Measurements from ENCODE around the gene CELF3. TPM values are rescaled to one million over a fixed set of nuclear protein-coding genes. Genes with fewer than 3 reads are reported as not detected.

The CELF3 gene
- total and polyA plus RNA-seq, 2 experiments from 2014 or later: 0.31 to 0.58 TPM

- no peak overlapping the region for H3K27ac ChIP-seq (ENCODE audit: low read depth)
- no peak overlapping the region for H2AFZ ChIP-seq
- no peaks in the 10 kb centered on the region for H3K36me3 Mint-ChIP-seq (ENCODE audit: low read depth)
- H3K27ac Mint-ChIP-seq: no peak overlapping the region
- H3K4me1 ChIP-seq (ENCODE audit: insufficient read depth): peaks cover 10% of the 10 kb centered on the region
- no peaks in the 10 kb centered on the region for H3K27me3 ChIP-seq (ENCODE audit: insufficient read depth)
- H3K79me2 ChIP-seq (replicated peaks; ENCODE audit: insufficient read depth): no peaks in the 10 kb centered on the region
- H3K27me3 Mint-ChIP-seq (ENCODE audit: insufficient read depth, low read depth, poor library complexity): peaks cover 12% of the 10 kb centered on the region
- H3K36me3 ChIP-seq (ENCODE audit: insufficient read depth): no peaks in the 10 kb centered on the region
- ATAC-seq (no peak), DNase-seq (ENCODE audit: low spot score) (no peak)
- H3K4me3 Mint-ChIP-seq: no peak overlapping the region
- no peaks in the 10 kb centered on the region for H3F3A ChIP-seq (replicated peaks; ENCODE audit: low read depth)
- peaks cover 21% of the 10 kb centered on the region for H3K4me1 Mint-ChIP-seq
- no peaks in the 10 kb centered on the region for H3K9me3 Mint-ChIP-seq
- no peaks in the 10 kb centered on the region for H3K9me2 ChIP-seq (ENCODE audit: insufficient read depth)
- H4K20me1 ChIP-seq (replicated peaks; ENCODE audit: insufficient read depth): no peaks in the 10 kb centered on the region
- H3K4me3 ChIP-seq: no peak overlapping the region
- no peak for TF ChIP-seq JUNB (IDR thresholded peaks at IDR 0.05; ENCODE audit: unreplicated experiment)
- H3K4me2 ChIP-seq: no peak overlapping the region
Observed at GRCh38 chr1:151711044-151711800, 5.4 kb downstream of the CELF3 start.

GRCh38 chr1:151710187-151710840 is 6.3 kb downstream of the CELF3 start:
- no peak for TF ChIP-seq NANOG (IDR thresholded peaks at IDR 0.05; ENCODE audit: borderline replicate concordance)
- TF ChIP-seq CREB1 (CRISPR knock-in tag; IDR thresholded peaks at IDR 0.05; ENCODE audit: low read depth): peak; percentile 89
- no peak for TF ChIP-seq ETS1 (IDR thresholded peaks at IDR 0.05)
- TF ChIP-seq EZH2phosphoT487 (IDR thresholded peaks at IDR 0.05; ENCODE audit: unreplicated experiment): no peak
- peak; percentile 38 for ATAC-seq
- H3K27ac ChIP-seq (ENCODE audit: low read depth): no peak overlapping the region
- peak; percentile 83 for DNase-seq (ENCODE audit: low spot score)
- no peak overlapping the region for H2AFZ ChIP-seq
- Mint-ChIP-seq H3K4me3 (no peak overlapping the region), H3K4me1 (peaks cover 12% of the 10 kb centered on the region), H3K9me3 (no peaks in the 10 kb centered on the region), H3K27me3 (ENCODE audit: insufficient read depth, low read depth, poor library complexity) (peaks cover 10% of the 10 kb centered on the region), H3K36me3 (ENCODE audit: low read depth) (no peaks in the 10 kb centered on the region), H3K27ac (no peak overlapping the region)
- no peak overlapping the region for H3K4me2 ChIP-seq
- H3K79me2 ChIP-seq (replicated peaks; ENCODE audit: insufficient read depth): no peaks in the 10 kb centered on the region
- H3K4me3 ChIP-seq: no peak overlapping the region
- no peaks in the 10 kb centered on the region for H3K36me3 ChIP-seq (ENCODE audit: insufficient read depth)
- H3K4me1 ChIP-seq (ENCODE audit: insufficient read depth): 0 out of 2 replicates have a peak, but pooled peaks cover 2% of the 10 kb centered on the region
- no peaks in the 10 kb centered on the region for H4K20me1 ChIP-seq (replicated peaks; ENCODE audit: insufficient read depth)
- H3K27me3 ChIP-seq (ENCODE audit: insufficient read depth): no peaks in the 10 kb centered on the region
- H3K9me2 ChIP-seq (ENCODE audit: insufficient read depth): no peaks in the 10 kb centered on the region
- no peaks in the 10 kb centered on the region for H3F3A ChIP-seq (replicated peaks; ENCODE audit: low read depth)

GRCh38 chr1:151708891-151709290 is 7.7 kb downstream of the CELF3 start:
- Histone ChIP-seq H3K4me3 (no peak overlapping the region), H4K20me1 (replicated peaks; ENCODE audit: insufficient read depth) (no peaks in the 10 kb centered on the region), H3K4me2 (no peak overlapping the region), H3K79me2 (replicated peaks; ENCODE audit: insufficient read depth) (no peaks in the 10 kb centered on the region), H3K4me1 (ENCODE audit: insufficient read depth) (no peaks in the 10 kb centered on the region), H3K27me3 (ENCODE audit: insufficient read depth) (no peaks in the 10 kb centered on the region), H3K9me2 (ENCODE audit: insufficient read depth) (no peaks in the 10 kb centered on the region), H2AFZ (no peak overlapping the region), H3K36me3 (ENCODE audit: insufficient read depth) (no peaks in the 10 kb centered on the region), H3K27ac (ENCODE audit: low read depth) (no peak overlapping the region), H3F3A (replicated peaks; ENCODE audit: low read depth) (no peaks in the 10 kb centered on the region)
- no peaks in the 10 kb centered on the region for H3K9me3 Mint-ChIP-seq
- H3K4me3 Mint-ChIP-seq: no peak overlapping the region
- H3K4me1 Mint-ChIP-seq: peaks cover 5% of the 10 kb centered on the region
- H3K27me3 Mint-ChIP-seq (ENCODE audit: insufficient read depth, low read depth, poor library complexity): peaks cover 11% of the 10 kb centered on the region
- H3K27ac Mint-ChIP-seq: no peak overlapping the region
- no peak for DNase-seq (ENCODE audit: low spot score)
- H3K36me3 Mint-ChIP-seq (ENCODE audit: low read depth): no peaks in the 10 kb centered on the region
- ATAC-seq: no peak
- TF ChIP-seq ZNF462 (CRISPR knock-in tag; IDR thresholded peaks at IDR 0.05) (no peak), POLR2AphosphoS5 (IDR thresholded peaks at IDR 0.05; ENCODE audit: low read depth) (no peak), ZNF114 (CRISPR knock-in tag; IDR thresholded peaks at IDR 0.05) (no peak), NANOG (IDR thresholded peaks at IDR 0.05; ENCODE audit: borderline replicate concordance) (no peak), JUNB (IDR thresholded peaks at IDR 0.05; ENCODE audit: unreplicated experiment) (no peak)
